AG09309 (cell line): ENCODE measurements around the gene PRRC2B.

Experiments used
- DNase-seq: peaks from one replicate; pipeline ENCODE4 v3.0.0-alpha.2; 2010; ENCODE audit warnings: low read depth
- H3K4me3 ChIP-seq: 2 replicates; pipeline ENCODE4 v1.5.1; 2011; ENCODE audit warnings: mild to moderate bottlenecking, low read depth, low read length, moderate library complexity; ENCODE audit not compliant: control insufficient read depth
- TF ChIP-seq, protein P1 (sequence below): IDR thresholded peaks from 2 replicates; pipeline ENCODE4 v1.5.1; 2011; ENCODE audit warnings: mild to moderate bottlenecking, low read depth, low read length, inconsistent platforms; ENCODE audit not compliant: insufficient read depth, control insufficient read depth; ENCODE audit errors: missing control alignments

PRRC2B gene

DNA sequence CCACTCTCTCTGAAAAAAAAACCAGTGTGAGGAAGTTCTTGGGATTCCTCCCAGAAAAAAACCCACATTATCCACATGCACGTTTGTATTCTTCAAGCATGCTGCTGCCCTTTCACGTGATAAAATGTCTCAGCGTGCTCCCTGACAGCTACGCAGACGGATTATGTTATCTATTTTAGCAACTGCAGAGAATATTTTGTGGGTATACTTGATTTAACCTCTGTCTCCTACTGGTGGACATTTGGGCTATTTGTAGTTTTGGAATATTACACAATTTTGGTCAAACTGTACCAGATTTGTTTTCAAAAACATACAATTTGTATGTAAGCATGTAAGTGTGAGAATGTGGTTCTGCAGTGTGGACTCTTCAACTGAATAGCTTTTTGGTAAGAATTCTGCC is 10.7 kb downstream of the PRRC2B start:
- TF ChIP-seq, protein P1, sequence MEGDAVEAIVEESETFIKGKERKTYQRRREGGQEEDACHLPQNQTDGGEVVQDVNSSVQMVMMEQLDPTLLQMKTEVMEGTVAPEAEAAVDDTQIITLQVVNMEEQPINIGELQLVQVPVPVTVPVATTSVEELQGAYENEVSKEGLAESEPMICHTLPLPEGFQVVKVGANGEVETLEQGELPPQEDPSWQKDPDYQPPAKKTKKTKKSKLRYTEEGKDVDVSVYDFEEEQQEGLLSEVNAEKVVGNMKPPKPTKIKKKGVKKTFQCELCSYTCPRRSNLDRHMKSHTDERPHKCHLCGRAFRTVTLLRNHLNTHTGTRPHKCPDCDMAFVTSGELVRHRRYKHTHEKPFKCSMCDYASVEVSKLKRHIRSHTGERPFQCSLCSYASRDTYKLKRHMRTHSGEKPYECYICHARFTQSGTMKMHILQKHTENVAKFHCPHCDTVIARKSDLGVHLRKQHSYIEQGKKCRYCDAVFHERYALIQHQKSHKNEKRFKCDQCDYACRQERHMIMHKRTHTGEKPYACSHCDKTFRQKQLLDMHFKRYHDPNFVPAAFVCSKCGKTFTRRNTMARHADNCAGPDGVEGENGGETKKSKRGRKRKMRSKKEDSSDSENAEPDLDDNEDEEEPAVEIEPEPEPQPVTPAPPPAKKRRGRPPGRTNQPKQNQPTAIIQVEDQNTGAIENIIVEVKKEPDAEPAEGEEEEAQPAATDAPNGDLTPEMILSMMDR, result no peak
- no peak overlapping the region for H3K4me3 ChIP-seq
- no peak for DNase-seq

DNA sequence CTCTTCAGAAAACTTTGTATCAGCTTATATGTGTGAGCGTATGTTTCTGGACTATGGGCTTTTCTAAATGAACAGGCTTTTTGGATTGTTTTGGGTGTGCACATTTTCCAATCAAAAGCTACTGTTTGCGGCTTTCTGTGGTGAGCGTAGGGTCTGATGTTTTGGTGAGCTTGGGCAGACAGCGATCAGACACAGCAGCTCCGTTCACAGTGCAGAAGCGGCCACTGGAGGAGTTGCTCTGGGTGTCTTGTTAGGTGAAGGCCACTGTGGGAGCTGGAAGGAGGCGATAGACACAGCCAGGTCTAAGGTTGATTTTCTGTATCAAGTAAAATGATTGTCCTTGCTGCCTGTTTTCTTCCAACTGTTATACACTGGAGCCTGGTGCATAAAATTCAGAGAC is 11.1 kb downstream of the PRRC2B start:
- no peak for DNase-seq
- no peak overlapping the region for H3K4me3 ChIP-seq

DNA sequence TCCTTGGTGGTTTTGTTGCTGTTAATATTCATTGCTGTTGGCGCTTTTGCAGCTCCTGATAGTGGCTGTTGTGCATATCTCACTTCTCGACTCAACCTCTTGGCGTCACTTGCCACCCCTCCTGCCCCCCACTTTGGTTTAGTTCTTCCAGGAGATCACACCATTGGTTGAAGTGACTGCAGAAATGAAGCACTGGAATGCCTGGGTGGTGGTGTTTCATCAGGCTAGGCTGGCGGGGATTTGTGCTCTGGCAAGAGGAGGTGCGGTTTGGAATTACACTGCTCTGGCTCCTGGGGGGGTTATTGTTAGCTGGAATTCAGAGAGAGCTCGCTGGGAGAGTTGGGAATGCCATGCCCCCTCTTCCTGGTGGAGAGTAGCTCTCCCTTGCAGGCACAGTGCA is 11.5 kb downstream of the PRRC2B start:
- peak; percentile 54 for DNase-seq
- TF ChIP-seq, protein P1, result no peak
- H3K4me3 ChIP-seq, result no peak overlapping the region

More for the DNA sequence above, 11.1 kb downstream of the PRRC2B start:
- TF ChIP-seq, protein P1, result no peak

DNA sequence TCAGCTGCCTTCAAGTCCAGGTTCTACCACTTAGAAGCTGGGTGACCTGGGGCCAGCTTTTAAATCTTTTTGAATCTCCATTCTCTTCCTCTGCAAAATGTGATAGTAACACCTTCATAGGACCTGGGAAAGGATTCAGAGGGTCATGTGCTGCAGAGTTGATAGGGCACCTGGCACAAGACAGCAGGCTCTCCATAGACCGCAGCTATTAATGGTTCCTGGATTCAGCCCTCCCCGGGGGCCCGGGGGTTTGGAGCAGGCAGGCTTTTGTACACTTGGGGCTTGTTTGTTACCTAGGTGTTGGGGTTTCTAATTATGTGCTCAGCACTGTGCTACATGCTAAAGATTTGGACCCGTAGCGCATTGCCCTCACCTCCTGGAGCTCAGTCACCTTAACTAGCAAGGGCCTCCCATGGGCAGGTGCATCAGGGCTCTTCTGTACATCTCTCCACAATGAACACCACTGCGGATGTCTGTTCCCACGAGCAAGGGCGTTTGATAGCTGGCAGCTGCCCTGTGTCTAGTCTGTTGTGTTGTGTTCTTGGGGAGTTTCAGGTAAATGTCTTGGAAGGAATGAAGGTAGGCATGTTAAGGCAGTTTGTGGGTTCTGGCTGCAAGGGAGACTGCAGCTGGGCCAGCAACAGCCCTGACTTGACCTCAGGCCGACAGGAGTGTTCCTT is 12.1 kb downstream of the PRRC2B start:
- TF ChIP-seq, protein P1, result no peak
- DNase-seq, result no peak
- no peak overlapping the region for H3K4me3 ChIP-seq

DNA sequence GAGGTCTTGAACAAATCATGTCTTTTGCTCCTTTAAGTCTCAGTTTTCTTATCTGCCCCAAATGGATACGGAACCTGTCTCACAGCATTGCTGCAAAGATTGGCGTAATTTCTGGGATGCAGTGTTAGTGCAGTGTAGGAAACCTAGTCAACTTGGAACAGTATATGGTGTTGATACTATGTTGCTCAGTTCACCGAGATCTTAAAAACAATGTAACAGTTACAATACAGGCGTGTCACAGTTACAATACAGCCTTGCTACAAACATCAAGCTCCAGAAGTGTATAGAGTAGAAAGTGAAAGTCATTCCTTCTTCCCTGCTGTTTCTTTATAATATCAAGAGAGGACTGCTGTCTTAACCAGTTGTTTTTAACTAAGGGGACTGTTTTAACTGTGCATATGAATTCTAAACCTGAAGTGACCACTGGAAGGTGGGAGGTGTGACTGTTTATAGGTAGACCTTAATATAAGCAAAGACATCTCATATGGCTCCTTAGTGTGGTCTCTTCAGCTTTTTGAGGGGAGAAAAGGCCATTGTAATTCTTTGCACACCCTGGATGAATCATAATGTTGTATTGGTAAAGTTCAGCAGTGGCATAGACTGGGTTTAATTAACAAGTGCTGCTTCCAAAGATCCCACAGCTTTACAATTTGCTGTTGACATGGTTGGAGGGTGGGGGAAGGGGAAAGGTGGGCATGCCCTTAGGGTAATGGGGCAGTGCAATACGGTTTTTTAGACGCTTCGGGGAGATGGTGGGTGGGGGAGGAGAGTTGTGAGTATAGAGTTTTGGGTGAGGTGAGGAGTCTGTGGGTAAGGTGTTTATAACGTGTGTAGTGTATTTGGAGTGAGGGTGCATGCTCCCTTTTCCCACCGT is 12.9 kb downstream of the PRRC2B start:
- no peak overlapping the region for H3K4me3 ChIP-seq
- DNase-seq, result no peak
- TF ChIP-seq, protein P1, result no peak

DNA sequence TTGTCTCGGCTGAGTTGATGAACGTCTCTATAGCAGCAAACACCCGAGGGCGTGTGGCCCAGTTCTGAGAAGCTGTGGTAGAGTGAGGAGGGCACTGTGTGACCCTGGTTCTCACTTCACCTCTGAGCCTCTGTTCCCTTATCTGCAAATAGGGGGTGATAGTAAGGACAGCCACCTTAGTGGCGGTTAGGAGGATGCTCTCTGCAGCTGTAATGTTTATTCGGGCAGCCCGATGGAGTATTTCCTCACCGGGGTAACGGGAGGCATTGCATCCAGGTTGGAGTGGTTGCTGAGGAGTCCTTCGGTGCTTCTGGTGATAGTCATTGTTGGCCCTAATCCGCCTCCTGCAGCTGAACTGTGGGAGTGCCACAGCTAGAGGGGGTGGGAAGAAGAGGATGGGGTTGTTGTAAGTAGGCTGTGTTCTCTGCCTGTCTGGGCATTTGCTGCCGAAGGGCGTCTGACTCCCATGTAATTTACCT is 13.9 kb downstream of the PRRC2B start:
- no peak for DNase-seq
- no peak overlapping the region for H3K4me3 ChIP-seq

More for the DNA sequence above, 13.9 kb downstream of the PRRC2B start:
- TF ChIP-seq, protein P1, result no peak
